GM18519 (cell line): ENCODE measurements around the gene MTHFD1L.
"Not testable (repeated sequence)": the region's sequence is repeated elsewhere in the genome, so short reads cannot be mapped to it uniquely, and the experiment has no call there.

ENCODE experiments used
- ATAC-seq: cut with Tn5 transposase; IDR thresholded peaks from one replicate; pipeline ENCODE4 v1.9.1; 2021; ENCODE audit warnings: mild to moderate bottlenecking, moderate library complexity; ENCODE audit not compliant: unreplicated experiment, low FRiP score

The MTHFD1L gene

DNA sequence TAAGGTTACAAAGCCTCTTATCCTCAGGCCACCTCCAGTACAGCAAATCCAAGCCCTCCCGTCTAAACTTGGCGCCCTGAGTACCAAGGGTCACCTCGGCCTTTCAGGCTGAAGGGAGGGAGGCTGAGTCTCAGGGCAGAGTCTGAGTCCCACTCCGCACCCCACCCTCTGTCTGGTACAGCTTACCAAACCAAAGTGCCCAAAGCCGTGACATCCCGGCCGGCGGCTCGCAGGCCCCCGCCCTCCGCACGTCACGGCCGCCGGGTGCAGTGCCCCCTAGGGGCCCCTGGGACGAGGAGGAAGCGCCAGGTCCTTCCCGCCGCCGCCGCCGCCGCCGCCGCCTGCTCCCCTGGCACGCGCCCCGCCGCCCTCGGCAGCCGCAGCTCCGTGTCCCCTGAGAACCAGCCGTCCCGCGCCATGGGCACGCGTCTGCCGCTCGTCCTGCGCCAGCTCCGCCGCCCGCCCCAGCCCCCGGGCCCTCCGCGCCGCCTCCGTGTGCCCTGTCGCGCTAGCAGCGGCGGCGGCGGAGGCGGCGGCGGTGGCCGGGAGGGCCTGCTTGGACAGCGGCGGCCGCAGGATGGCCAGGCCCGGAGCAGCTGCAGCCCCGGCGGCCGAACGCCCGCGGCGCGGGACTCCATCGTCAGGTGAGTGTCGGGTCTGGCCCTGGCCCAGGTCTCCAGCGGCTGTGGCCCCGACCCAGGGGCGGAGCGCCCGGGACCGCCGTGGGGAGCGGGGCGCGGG is at the start of gene MTHFD1L:
TSS of gene MTHFD1L (plus strand) at position 297 of the 741 bp plus-strand sequence. CDS start at position 418, 121 bp downstream.
- ATAC-seq, result peak; percentile 69

DNA sequence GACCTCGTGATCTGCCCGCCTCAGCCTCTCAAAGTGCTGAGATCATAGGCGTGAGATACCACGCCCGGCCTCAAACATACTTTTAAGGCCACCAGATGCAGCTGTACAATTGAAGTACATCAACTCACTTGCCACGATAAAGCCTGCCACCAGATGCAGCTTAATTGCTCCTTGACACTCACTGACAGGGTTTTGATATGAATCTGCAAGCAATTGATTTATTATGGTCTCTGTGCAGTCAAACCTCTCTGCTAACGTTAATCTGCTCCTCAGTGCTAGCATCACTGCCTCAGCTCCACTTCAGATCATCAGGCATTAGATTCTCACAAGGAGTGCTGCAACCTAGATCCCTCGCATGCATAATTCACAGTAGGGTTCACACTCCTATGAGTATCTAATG is 48.9 kb upstream of the MTHFD1L start:
- not testable (repeated sequence) for ATAC-seq

DNA sequence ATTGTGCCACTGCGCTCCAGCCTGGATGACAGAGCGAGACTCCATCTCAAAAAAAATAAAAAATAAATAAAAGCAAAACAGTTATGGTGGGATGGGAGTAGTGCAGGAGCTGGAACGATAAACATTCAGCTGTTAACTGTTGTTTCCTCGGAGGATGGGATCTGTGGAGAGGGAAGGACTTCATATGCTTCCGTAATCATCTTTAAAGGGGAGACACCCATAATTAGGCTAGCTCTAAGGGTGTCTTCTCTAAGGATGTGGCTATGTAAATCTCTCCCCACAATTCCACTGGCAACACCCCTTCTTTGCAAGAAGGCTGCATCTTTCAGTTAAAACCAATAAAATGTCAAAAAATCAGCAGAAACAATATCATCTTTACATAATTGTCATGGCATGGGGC is 42.6 kb upstream of the MTHFD1L start:
- no peak for ATAC-seq

DNA sequence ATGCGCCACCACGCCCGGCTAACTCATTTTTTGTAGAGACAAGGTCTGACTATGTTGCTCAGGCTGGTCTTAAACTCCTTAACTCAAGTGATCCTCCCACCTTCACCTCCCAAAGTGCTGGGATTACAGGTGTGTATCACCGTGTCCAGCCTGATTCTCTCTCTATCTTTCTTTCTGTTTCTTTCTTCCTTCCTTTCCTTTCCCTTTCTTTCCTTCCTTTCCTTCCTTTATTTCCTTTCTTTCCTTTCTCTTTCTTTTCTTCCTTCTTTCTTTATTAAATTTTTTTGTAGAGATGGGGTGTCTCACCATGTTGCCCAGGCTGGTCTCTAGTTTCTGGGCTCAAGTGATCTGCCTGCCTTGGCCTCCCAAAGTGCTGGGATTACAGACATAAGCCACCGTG is 38.7 kb upstream of the MTHFD1L start:
- ATAC-seq, result no peak

DNA sequence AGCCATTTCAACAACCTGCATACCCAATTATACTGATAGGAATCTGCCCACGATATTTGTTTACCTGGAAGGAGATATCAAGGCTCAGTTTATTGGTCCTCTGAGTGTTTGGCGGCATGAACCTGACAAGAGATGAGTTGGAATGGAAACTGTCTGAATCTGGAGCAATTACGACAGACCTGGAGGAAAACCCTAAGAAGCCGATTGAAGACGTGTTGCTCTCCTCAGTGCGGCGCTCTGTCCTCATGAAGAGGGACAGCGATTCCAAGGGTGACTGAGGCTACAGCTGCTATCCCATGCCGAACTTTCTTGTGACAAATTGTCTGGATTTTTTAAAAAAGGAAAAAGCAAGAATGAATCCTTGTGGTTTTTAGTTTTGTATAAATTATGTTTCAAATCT is 37.4 kb upstream of the MTHFD1L start:
- not testable (repeated sequence) for ATAC-seq

DNA sequence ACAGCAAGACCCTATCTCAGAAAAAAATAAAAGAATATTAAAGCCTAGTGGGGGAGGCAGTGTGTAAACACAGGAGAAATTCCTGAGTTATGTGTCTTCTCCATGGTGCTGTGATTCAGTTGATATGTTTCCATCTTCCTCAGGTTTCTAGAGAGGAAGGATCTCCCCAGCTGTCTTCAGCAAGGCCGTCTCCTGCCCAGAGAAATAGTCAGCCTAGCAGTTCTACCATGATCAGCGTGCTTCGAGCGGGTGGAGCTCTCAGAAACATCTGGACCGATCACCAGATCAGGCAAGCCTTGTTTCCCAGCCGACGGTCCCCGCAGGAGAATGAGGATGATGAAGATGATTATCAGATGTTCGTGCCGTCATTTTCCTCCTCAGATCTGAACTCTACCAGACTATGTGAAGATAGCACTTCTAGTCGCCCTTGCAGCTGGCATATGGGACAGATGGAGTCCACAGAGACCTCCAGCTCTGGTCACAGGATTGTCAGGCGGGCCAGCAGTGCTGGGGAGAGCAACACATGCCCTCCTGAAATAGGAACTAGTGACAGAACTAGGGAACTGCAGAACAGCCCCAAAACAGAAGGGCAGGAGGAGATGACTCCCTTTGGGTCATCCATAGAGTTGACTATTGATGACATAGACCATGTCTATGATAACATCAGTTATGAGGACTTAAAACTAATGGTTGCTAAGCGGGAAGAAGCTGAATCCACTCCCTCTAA is 34.9 kb upstream of the MTHFD1L start:
- ATAC-seq, result no peak

DNA sequence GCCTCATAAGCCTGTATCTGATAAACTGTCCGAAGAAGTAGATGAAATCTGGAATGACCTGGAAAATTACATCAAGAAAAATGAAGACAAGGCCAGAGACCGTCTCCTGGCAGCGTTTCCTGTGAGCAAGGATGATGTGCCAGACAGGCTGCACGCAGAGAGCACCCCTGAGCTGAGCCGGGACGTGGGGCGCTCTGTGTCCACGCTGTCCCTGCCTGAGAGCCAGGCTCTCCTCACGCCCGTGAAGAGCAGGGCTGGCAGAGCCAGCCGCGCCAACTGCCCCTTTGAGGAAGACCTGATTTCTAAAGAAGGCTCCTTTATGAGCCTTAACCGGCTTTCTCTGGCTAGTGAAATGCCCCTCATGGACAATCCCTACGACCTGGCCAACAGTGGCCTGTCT is 33.9 kb upstream of the MTHFD1L start:
- no peak for ATAC-seq

DNA sequence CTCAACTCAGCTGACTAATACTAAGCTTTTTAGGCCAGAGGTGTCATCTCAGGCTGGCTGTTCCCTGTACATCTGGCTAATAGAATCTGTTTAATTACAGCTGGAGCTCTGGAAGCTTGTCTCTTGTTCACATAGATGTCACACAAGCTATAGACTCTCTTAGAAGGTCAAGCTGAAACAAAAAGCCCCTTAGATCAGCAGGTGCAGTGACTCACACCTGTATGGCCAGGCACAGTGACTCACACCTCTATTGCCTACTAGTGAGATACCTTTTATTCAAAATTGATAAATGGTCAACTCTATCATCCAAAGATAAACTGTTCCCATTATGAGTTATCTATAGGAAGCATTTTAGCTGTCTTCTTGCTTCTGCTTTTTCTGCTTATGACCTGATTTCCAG is 29.9 kb upstream of the MTHFD1L start:
- no peak for ATAC-seq

DNA sequence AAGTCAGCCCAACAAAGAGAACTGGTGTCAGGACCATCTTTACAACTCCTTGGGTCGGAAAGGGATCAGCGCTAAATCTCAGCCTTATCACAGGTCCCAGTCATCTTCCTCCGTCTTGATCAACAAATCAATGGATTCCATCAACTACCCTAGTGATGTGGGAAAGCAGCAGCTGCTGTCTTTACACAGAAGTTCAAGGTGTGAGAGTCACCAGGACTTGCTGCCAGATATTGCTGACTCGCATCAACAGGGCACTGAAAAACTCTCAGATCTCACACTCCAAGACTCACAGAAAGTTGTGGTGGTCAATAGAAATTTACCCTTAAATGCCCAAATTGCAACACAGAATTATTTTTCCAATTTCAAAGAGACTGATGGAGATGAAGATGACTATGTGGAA is 25.3 kb upstream of the MTHFD1L start:
- ATAC-seq, result no peak

DNA sequence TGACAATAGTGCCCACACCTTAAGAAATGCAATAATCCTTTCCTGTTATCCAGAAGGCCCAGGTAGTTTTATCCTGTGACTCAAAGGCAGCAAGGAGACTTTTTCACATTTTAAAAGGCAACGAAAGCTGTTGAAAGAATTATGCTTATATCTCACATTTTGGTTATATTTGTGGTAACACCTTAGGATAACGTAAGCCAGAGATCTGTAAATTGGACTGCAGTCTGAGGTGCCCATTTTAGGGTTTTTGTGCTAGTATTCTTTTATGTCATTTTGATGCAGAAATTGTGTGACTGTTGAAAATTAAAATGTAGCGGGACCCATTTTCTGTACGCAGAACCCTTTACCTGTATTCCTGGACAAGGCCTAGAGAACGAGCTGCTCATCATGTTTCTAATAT is 24.3 kb upstream of the MTHFD1L start:
- no peak for ATAC-seq

DNA sequence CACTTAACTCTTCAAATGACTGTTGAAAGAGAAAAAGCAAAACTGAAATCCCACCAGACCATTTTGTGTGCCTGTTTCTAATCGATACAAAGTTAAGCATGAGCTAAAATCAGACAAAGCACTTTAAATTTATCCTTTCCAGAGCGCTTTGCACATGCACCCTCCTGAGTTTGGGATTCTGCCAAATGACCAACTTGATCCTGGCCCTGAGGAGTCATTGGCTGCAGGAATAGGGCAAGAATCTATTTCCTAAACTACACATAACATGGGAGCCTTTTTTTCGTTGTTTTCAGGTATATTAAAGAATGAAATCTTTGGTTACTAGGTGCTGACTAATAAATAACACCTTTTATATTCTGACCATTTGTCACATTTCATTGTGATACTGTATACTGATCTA is 23.8 kb upstream of the MTHFD1L start:
- ATAC-seq, result no peak

DNA sequence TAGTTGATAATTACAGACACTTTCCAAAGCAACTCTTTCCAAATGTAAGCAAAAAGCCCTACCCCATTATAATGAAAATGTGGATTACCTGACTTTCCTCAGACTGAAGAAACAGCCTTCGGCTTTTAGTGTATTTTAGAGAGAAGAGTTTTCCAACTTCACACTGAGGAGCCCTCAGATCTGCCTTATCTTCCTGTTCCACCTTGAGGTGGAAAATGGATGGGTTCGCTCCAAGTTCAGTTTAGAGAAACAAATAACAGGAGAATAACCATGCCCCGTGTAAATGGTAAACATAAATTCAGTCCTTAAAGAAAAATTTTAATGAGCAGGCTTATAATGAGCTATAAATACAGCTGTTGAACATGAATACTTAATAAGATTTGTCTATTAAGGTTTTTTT is 21.1 kb upstream of the MTHFD1L start:
- ATAC-seq, result no peak

DNA sequence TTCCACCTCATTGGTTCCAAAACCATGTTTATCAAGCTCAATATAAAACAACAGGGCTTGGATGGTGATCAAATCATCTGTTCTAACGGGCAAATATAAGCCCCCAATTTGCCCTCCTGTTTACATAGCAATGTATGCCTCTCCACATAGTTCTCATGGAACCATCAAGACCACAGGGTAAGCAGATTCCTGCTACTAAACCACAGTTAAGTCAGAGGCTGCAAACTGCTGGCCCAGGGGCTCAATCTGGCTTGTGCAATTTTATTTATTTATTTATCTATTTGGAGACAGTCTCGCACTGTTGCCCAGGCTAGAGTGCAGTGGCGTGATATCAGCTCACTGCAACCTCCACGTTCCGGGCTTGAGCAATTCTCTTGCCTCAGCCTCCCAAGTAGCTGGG is 18.9 kb upstream of the MTHFD1L start:
- ATAC-seq, result no peak

DNA sequence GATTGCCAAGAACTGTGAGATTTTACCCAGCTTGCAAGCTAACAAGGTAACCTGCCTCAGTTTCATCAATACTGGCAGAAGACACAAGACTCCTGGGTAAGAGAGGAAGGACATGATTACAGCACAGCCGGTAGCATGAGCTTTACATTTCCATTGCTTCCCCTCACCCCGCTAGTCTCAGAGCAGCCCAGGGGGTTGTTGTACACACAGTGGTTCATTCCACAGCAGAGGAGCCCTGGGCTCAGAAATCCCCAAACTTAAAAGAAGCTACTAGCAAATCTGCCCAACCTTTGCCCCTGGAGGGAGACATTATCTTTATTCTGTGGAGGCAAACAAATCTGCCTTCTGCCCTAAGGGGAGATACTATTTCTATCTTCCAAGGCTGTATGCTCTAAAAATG is 17.1 kb upstream of the MTHFD1L start:
- ATAC-seq, result no peak

DNA sequence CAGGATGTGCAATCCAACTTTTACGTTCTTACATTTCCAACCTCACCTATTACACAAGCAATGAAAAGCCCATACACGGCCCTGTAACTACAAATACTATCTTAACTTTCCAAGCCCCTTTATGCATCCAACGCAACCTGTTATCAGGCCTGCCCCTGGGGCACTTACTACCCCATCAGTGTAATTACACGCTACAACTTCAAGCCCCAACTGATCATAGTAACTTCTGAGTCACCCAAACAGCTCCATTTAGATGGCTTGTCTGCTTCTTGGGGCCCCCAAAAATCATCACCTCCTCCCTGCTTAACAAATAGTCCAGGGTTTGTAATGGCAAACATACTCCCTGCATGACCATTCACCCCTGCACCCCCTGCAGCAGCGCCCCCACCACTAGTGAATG is 11.1 kb upstream of the MTHFD1L start:
- ATAC-seq, result not testable (repeated sequence)

DNA sequence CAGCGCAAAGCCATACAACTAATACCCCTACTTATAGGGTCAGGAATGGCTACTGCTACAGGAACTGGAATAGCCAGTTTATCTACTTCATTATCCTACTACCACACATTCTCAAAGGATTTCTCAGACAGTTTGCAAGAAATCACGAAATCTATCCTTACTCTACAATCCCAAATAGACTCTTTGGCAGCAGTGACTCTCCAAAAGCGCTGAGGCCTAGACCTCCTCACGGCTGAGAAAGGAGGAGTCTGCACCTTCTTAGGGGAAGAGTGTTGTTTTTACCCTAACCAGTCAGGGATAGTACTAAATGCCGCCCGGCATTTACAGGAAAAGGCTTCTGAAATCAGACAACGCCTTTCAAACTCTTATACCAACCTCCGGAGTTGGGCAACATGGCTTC is 10.3 kb upstream of the MTHFD1L start:
- ATAC-seq, result not testable (repeated sequence)

DNA sequence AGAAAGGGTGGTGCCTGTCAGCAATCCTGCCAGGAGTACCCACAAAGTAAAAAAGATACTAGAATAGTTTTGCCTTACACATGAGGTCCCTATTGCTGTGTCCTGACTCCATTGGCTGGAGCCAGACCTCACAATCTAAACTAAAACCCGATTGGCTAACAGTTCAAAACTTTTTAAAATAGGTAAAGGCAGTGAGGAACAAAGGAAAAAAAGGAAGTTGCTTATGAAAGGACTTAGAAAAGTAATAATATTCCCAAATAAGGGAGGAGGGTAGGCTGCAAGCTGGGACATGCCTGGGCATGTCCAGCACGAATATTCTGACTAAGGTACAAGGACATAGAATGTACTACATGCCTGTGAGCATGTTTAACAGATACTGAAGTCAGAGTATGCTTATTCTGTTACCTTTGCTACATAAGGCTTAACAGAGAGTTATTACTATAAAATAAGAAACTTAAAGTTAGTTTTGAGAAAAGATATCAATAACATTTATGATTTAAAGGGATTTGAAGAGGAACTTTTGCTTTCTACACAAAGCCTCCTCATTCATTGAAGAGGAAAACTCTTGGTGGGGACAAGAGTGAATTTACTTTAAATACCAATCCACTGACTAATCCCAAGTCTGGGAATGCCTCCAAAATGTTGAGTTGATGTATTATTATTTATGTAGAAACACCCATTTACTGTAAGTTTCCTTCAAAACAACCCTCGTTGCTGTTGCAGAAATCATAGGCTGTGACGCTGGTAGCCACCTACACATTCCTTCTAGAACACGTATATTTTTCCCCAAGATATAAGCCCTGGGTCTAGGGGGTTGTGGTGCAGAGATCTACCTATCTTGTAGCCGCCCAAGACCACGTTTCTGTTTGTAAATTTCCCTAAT is 8.2 kb upstream of the MTHFD1L start:
- no peak for ATAC-seq

DNA sequence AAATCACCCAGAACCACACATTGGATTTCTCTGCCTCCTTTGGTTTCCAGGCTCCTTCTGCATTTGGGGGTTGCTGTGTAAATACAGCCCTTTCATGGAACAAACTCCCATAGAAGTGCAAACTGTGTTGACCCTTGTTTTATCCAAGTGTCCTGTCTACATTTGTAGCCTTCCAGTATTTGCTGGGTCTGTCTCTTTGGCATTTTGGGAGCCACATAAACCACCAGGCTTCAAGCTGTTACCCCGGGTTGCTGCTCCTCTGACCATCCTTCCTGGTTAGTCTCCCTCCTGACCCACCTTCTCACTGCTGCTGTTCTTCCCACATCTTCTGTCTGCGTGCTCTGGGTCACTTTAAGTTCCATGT is 7.6 kb upstream of the MTHFD1L start:
- no peak for ATAC-seq

DNA sequence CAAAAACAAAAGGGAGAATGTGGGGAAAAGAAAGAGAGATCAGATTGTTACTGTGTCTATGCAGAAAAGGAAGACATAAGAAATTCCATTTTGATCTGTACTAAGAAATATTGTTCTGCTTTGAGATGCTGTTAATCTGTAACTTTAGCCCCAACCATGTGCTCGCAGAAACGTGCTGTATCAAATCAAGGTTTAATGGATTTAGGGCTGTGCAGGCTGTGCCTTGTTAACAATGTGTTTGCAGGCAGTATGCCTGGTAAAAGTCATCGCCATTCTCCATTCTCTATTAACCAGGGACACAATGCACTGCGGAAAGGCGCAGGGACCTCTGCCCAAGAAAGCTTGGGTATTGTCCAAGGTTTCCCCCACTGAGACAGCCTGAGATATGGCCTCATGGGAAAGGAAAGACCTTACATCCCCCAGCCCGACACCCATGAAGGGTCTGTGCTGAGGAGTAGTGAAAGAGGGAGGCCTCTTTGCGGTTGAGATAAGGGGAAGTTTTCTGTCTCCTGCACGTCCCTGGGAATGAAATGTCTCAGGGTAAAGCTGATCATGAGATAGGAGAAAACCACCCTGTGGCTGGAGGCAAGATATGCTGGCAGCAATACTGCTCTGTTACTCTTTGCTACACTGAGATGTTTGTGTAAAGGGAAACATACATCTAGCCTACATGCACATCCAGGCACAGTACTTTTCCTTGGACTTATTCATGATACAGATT is 3.9 kb upstream of the MTHFD1L start:
- not testable (repeated sequence) for ATAC-seq

DNA sequence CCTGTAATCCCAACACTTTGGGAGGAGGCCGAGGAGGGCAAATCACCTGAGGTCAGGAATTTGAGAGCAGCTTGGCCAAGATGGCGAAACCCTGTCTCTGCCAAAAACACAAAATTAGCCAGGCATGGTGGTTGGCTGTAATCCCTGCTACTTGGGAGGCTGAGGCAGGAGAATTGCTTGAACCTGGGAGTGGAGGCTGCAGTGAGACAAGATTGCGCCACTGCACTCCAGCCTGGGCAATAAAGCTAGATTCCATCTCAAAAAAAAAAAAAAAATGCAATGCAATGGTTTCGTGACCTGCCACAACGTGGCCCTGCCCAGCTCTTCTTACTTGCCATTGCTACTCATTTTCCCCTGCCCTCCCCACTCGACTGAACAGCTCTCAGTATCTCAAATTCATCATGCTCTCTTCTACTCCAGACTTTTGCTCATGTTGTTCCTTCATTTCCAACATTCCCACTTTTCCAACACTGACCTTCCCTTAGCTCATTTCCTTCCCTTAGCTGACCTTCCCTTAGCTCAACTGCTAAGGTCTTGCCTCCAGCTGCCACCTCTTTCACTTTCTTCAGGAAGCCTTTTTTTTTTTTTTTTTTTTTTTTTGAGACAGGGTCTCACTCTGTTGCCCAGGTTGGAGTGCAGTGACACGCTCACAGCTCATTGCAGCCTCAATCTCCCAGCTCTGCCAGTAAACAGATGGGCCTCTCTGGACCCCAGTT is 2.1 kb upstream of the MTHFD1L start:
- ATAC-seq, result no peak
